GM21526 (cell line): Measurements from ENCODE around the gene NEU3.
"Not testable (repeated sequence)": the region's sequence is repeated elsewhere in the genome, so short reads cannot be mapped to it uniquely, and the experiment has no call there.

ENCODE experiments used
- ATAC-seq: cut with Tn5 transposase; IDR thresholded peaks from one replicate; pipeline ENCODE4 v1.9.1; 2021; ENCODE audit warnings: moderate library complexity; ENCODE audit not compliant: unreplicated experiment, low FRiP score

The NEU3 gene

DNA sequence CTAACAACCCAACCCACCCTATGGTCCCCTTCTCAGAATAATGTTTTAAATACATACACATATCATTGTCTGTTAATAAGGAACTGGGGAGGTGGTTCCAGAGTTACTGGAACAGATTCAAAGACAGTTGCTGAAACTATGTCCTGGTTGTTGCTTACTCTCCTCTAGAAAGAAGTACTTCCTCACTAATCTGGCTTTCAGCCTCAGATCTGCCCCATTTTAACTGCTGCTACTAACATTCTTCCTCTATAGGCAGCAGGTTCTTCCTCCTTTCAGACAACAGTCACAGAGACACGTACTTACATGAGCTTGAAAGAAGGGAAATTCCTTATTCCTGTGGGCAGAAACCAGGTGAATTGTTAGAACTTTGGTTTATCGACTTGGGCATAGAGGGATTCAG is 8.1 kb upstream of the NEU3 start:
- ATAC-seq, result no peak

DNA sequence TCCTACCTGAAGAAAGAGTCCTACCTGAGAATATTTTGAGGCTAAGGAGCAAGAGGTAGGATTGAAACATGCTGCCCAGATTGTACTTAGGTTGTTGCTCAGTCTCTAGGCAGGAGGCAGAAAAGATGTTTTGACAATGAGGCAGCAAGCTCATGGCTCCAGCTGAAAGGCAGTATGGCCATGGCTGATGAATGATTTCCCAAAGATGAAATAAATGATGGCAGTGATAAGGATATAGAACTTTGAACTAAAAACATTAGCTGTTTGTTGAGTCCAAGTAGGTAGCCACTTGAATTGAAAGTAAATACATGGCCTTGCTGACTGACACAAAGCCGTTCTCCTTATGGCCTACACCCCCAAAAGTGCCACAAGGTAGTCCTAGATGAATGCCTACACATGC is 6.8 kb upstream of the NEU3 start:
- ATAC-seq, result no peak

DNA sequence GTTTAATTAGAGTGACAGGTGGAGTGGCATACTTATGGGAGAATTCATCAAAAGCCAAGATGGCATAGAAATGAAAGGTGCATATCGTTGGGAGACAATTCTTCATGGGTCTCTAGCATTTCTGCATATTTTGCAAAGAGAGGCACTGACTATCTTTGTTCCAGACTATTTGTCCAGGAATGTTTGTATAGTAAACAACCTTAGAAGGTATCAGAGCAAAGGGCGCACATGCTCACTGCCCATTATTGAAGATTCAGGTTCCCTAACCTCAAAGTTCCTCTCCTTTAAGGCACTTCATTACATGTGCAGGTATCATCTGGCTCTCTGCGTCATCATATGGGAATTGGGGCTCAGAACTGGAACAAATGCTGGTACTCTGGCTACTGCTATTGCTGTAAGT is 4.7 kb upstream of the NEU3 start:
- ATAC-seq, result no peak

DNA sequence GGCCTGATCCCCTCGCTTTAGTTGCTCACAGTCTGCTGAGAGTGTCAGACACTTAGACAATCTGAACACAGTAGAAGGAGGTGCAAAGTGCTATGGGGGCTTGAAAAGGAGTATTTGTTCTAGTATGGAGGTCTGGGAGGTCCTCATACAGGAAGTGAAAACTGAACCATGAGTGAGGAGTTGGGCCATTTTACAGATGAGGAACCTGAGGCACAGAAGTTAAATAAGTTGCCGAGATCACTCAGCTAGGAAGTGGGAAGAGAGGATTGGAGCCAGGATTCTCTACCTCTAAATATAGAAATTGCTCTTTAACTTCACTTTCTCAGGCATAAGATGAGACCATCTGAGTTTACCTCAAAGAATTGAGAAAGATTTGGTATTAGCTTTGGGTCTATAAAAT is 4.0 kb upstream of the NEU3 start:
- ATAC-seq, result no peak

DNA sequence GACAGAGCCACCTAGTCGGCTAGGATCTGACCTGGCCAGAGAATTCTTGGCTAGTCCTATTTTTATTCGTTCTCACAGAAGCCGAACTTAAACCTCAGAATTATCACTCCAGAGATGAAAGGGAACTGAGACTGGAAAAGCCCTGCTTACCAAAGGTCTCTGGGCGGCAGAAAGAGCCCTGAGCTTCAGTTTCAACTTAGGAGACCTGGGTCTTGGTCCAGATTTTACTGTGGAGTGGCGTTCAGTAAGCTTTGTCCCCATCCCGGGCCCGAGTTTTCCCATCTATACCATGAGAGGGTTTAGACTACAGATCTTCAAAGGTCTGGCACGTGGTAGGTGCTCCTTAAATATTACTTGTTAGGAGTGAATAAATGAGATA is 516 bp downstream of the NEU3 start:
- ATAC-seq, result peak; percentile 8

DNA sequence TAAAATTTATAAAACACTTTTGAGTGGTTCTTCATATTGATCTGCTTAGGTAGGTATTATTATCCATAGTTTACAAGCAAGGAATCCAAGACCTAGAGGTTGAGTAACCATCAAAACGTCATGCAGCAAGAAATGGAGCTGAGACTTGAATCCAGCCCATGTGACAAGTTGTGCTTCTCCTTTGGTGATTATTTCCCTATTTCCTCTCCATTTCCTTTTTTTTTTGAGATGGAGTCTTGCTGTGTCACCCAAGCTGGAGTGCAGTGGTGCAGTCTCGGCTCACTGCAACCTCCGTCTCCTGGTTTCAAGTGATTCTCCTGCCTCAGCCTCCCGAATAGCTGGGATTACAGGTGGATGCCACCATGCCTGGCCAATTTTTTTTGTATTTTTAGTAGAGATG is 1.4 kb downstream of the NEU3 start:
- not testable (repeated sequence) for ATAC-seq

DNA sequence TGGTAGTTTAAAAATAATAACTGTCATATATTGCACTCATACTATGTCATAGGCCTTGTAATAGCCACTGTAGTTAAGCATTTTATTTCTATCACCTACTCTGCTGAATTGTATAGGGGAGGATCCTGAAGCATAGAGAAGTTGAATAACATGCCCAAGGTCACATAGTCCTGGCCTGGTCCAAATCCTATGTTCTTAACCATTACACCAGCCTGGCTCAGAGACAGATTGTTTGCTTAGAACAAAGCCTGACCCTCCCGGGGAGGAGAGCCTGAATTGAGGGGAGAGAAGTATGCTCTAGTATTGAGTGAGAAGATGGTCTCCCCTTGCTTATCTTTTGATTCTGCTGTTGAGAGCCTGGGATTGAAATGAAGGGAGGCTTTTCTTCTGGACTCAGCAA is 2.2 kb downstream of the NEU3 start:
- ATAC-seq, result no peak

DNA sequence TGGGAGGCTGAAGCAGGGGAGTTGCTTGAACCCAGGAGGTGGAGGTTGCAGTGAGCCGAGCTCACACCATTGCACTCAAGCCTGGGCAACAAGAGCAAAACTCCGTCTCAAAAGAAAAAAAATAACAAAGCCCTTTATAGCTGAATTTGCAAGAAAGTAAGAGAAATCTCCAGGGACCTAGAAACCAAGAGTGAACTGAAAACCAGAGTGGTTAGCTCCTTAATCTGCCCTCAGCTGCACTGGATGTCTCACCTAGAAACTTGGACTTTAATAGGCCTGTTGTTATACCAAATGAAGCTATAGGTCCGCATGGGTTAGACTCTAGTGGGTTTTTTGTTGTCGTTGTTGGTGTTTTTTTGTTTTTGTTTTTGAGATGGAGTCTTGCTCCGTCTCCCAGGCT is 4.1 kb downstream of the NEU3 start:
- ATAC-seq, result no peak

DNA sequence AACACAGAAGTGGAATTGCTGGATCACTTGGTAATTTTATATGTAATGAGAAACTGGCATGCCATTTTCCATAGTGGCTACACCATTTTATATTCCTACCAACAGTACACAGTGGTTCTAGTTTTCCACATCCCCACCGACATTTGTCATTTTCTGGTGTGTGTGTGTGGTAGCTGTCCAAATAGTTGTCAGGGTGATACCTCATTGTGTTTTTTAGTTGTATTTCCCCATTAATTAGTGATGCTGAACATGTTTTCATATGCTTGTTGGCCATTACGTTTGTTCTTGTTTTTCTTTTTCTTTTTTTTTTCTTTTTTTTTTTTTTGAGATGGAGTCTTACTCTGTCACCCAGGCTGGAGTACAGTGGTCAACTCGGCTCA is 12.2 kb downstream of the NEU3 start:
- no peak for ATAC-seq

DNA sequence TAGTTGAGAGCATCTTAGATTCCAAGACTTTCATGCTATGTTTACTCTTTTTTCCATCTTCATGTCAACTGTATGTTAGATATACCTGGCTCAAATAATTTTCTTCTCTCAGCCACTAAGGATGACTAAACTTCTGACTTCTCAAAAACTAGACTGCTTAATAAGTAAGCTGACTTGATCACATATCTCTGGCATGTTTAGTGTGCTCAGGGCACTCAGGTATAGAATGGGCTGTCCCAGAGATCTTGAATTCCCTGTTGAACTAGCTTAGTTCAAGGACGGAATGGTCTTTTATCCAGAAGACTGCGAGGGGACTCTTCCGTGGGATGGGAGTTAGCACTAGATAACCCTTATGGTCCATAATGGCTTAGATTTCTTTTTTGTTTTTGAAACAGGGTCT is 13.0 kb downstream of the NEU3 start:
- ATAC-seq, result no peak

DNA sequence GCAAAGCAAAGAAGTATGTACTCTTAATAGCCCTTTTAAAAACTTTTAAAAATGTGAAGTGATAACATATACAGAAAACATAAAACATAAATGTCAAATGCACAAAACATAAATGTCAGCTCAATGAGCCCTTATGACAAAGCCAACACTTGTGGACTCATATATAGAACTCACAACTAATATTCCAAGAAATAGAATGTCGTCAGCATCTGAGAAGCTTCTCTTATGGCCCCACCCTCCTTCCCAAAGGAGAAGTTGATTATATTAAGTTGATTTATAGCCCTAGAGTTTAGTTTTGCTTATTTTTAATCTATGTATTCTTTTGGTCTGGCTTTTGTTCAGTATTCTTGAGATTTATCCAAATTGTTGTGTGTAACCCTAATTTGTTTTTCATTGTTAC is 13.8 kb downstream of the NEU3 start:
- ATAC-seq, result no peak

DNA sequence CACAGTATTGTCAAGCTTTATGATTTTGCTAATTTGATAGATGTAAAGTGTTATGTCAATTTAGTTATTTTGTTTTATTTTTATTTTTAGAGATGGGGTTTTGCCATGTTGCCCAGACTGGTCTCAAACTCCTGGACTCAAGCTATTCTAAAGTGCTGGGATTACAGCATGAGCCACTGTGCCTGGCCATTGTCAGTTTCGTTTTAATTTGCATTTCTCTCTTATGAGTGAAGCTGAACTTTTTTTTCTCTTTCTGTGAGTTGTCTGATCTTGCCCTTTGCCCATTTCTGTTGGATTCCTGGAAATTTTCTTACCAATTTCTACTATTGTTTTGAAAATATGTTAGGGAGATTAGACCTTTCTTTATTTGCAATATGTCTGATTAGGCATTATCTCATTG is 15.5 kb downstream of the NEU3 start:
- no peak for ATAC-seq

DNA sequence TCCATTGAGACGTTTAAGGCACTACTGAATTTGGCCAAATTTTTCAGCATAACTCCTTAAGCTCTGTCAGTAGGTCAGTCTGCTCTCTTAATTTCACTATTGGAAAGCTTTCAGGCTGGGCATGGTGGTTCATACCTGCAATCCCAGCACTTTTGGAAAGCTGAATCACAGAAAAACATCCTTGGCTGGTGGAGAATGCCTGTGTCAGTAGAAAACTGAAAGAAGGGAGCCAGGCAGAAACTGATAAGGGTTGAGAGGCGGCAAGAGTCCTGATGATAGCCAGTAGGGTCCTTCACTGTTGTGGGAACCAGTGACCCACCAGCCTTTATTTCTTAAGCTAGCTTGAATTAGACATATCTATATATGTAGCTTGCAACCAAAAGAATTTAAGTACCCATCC is 22.6 kb downstream of the NEU3 start:
- no peak for ATAC-seq

DNA sequence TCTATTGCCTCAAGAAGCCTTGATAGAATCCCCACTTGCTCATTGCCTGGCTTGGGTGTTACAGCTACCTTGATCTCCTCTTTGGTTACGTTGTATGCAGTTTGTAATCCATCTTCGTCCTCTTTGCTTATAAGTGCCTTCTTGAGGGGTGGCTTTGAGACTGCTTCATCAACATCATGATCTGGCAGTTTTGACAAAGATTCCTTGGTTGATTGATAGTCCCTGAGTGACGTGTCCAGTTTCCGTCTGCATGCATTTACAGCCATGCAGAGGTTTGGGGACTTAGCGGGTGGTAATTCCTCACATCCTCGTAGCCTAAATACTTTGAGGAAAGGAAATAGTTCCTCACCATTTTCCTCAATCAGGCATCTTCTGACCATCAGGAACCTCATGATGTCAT is 23.1 kb downstream of the NEU3 start:
- ATAC-seq, result no peak

DNA sequence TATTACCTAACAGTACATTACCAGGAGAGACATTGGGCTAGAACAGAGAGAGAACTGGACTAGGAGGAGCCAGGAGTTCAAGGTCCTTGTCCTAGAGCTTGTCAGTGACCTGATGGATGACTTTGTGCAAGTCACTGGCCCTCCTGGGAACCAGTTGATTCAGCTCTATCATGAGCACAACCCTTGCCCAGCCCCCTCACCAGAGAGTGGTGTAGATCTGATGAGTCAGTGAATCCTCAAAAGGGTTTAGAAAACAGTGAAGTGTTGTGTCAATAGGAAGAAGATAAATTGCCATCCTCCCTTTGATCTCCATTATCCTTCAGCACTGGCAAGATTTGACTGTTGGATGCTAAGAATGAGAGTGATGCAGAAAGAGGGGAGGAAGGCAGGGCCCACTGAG is 24.3 kb downstream of the NEU3 start:
- no peak for ATAC-seq

DNA sequence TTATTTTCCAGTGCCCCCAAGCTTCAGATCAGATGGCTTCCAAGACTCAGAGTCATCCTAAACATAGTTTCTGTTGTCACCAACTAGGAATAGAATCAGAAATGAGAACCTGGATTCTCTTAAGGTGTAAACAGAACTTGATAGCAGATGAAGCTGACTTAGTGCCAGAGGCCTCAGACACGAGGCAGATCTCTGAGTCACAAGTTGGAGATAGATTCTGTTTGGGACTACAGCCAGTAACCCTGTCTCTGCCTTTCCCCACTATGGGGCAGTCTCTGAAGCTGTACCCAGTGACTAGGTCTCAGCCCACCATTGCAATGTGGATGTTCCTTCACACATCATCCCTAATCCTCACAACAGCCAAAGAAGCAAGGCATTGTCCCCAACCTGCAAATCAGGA is 25.4 kb downstream of the NEU3 start:
- no peak for ATAC-seq

DNA sequence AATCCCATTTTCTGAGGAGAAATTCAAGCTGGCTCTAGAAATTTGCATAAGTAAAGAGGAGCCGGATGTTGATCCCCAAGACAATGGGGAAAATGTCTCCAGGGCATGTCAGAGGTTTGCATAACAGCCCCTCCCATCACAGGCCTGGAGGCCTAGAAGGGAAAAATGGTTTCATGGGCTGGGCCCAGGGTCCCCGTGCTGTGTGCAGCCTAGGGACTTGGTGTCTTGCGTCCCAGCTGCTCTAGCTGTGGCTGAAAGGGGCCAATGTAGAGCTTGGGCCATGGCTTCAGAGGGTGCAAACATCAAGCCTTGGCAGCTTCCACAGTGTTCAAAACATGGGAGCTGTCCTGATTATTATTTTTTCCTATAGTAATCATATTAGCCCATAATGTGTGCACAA is 30.5 kb downstream of the NEU3 start:
- not testable (repeated sequence) for ATAC-seq

DNA sequence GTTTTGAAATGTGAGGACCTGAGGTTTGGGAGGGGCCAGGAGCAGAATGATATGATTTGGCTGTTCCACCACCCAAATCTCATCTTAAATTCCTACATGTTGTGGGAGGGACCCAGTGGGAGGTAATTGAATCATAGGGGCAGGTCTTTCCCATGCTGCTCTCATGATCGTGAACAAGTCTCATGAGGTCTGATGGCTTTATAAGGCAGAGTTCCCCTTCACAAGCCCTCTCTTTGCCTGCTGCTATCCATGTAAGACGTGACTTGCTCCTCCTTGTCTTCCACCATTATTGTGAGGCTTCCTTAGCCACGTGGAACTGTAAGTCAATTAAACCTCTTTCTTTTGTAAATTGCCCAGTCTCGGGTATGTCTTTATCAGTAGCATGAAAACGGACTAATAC is 31.6 kb downstream of the NEU3 start:
- ATAC-seq, result not testable (repeated sequence)

DNA sequence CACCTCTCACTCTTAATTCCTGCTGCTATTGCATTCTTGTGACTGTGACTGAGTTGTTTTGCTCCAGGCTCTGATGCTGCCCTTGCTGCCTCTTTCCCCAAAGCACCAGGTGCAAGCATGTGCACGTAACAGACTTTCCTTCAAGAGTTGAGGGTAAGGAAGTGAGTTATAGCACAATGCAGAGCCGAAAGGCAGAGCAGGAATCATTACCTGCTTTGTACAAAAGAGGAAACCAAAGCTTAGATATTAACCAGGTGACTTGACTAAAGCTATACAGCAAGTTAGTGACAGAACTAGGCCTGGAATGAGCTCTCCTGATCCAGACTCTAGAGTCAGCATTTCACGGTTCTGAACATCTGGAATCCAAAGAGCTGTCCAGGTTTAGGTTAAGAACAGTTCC is 33.6 kb downstream of the NEU3 start:
- peak; percentile 16 for ATAC-seq

DNA sequence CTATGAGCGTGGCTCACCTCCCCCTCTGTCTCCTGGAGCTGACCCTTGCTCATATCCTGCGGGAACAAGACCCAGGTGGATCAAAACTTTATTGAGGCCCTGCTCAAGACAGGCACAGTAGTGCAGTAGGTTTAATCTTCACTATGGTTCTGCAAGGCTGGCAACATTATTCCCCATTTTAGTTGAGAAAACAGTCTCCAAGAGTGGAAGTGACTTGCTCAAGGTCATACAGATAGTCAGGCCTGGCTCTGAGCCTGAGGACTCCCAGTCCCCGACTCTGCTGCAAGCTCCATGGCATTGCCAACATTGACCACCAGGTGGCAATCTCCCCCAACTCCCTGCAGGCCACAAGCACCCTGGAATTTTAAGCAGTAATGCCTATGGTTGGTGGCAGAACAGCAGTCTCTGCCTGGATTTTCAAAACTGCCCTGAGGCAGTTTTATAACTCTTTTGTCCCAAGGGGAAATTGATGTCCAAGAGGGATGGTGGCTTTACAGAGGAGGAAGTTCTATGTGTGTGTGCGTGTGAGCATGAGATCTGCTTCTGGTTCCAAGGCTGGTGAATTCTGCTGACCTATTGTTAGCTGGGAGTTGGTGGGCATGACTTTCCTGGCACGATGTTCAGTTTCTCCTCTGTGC is 34.1 kb downstream of the NEU3 start:
- ATAC-seq, result peak; percentile 68

DNA sequence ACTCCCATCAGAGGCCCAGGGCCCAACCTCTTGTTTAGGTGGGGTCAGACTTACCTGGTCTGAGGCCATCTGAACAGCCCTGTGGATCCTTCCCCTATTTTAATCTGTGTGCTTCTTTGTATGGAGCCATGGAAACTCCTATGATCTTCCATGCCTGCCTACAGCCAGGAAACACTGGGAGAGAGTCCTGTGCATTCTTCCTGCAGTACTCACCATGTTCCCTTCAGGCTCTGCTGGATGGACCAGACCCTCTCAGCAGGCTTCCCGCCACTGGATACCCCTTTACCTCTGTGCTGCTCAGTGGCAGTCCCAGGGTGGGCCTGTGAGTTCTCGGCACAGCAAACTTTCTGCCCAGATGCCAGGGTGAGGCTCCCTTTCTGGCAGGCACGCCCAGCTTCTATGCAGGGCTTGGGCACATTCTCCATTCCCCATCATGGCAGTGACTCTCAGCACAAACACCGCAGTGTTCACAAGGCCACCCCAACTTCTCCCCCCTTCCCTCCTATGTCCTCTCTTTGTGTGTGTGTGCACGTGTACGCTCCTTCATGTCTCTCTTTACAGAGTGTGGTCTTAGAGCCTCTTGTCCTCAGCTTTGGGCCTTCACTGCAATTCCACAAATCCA is 34.8 kb downstream of the NEU3 start:
- ATAC-seq, result no peak

DNA sequence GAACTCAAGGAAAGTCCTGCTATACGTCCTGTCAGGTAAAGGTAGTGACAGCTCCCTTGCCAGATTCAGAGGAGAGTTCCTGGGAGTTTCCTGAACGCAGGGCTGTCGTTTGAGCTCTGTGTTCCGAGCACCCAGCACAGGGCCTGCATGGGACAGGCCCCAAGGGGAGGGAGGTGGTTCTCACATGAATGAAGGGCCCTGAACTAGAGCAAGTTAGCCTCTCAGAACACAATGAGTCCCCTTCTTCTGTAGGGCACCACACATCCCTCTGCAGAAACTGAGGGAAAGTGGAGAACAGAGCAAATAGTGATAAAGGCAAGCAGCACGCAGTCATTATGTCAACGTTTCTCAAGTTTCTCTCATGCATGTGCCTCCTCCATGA is 35.3 kb downstream of the NEU3 start:
- no peak for ATAC-seq

DNA sequence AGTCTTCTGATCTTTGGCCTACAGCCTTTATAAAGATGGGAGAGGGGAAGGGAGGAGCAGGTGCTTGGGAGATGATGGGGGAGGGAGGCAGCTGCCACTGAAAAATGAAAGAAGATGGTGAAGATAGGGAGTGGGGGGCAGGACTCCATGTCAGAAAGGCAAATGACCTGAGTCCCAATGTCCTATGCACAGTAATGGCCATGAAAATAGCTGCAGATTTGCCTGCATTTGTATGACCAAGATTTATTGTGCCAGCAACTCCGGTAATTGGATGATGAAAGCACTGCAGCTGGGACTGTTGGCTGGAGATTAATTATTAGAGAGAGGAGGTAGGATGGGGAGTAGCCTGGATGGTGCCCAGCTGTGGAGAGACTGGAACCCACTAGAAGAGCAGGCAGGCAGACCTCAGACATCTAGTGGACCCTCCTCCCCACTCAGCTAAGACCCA is 36.1 kb downstream of the NEU3 start:
- no peak for ATAC-seq
